H1 (cell line): ENCODE results near the gene CHI3L2. TPM values are rescaled to one million over a fixed set of nuclear protein-coding genes. Genes with fewer than 3 reads are reported as not detected.

Experiments
- BACH1 ChIP-seq: IDR thresholded peaks from 2 replicates; pipeline ENCODE4 v1.6.1; 2012; ENCODE audit warnings: low read length, improper control_type of control experiment
- CHD1 ChIP-seq: IDR thresholded peaks from 2 replicates; pipeline ENCODE4 v1.6.1; 2012; ENCODE audit warnings: low read depth, low read length, improper control_type of control experiment
- CHD7 ChIP-seq: fragments of 300-600 bp; sonication (generic); IDR thresholded peaks from 2 replicates; pipeline ENCODE4 v1.7.1; 2012; ENCODE audit warnings: low read length, moderate library complexity, mild to moderate bottlenecking, inconsistent platforms; ENCODE audit not compliant: insufficient replicate concordance
- CREB1 ChIP-seq: IDR thresholded peaks from 2 replicates; pipeline ENCODE4 v1.6.1; 2012; ENCODE audit warnings: inconsistent platforms
- CTCF ChIP-seq, 3 experiments: IDR thresholded peaks; 1 replicate in 2 of 3; 2 replicates in 1 of 3; pipeline versions ENCODE4 v1.5.1 to v1.6.1; 2011; ENCODE audit warnings: low read length in 3 of 3, mild to moderate bottlenecking in 3 of 3, inconsistent platforms in 2 of 3, low read depth in 1 of 3, moderate library complexity in 1 of 3; ENCODE audit not compliant: insufficient read depth in 1 of 3; ENCODE audit errors: control extremely low read depth in 1 of 3
- HDAC2 ChIP-seq, 2 experiments: fragments of 300-600 bp in 1 of 2; sonication (generic) in 1 of 2; IDR thresholded peaks; 2 replicates each; pipeline ENCODE4 v1.6.1; 2011 to 2012; ENCODE audit warnings: low read depth in 2 of 2, low read length in 2 of 2, mild to moderate bottlenecking in 2 of 2, moderate library complexity in 2 of 2, borderline replicate concordance in 1 of 2, inconsistent platforms in 1 of 2
- POLR2A ChIP-seq, 2 experiments: IDR thresholded peaks; 1 replicate in 1 of 2; 2 replicates in 1 of 2; pipeline ENCODE4 v1.6.1; 2011; ENCODE audit warnings: low read depth in 2 of 2, low read length in 2 of 2, mild to moderate bottlenecking in 2 of 2; ENCODE audit errors: control extremely low read depth in 1 of 2
- YY1 ChIP-seq: IDR thresholded peaks from 2 replicates; pipeline ENCODE4 v1.6.1; 2011; ENCODE audit warnings: low read depth, mild to moderate bottlenecking, low read length
- polyA plus RNA-seq, 7 experiments: library from polyadenylated mRNA; depleted of rRNA in 3 of 7; stranded (reverse) in 5 of 7; unstranded in 2 of 7; fragments of >200 nt in 5 of 7; fragments of 200-250 nt in 2 of 7; gene quantifications; 1 replicate in 5 of 7; 2 replicates in 1 of 7; 4 replicates in 1 of 7; pipeline versions ENCODE4 v1.2.1 to v1.2.3, GENCODE V29; 2011 to 2013; ENCODE audit warnings: missing spikeins in 2 of 7, mixed read lengths in 2 of 7
- total RNA-seq: library from RNA; stranded (reverse); fragmentation: NEBNext Ultra II Directional; extraction: Animal tissue kit (Norgen Biotek cat#: 25700); gene quantifications from 2 replicates; pipeline ENCODE4 v1.2.1, GENCODE V29; 2021

CHI3L2 gene
- total and polyA plus RNA-seq, 2 of the 8 experiments (the other 6 are each of a cell fraction or from before 2014, with no cell fraction given), result not detected

GRCh38 chr1:111192658-111193519, 34.6 kb upstream of the CHI3L2 start (continued):
- TF ChIP-seq CHD7, result no peak
- no peak for TF ChIP-seq CREB1
- no peak for TF ChIP-seq CTCF (IDR thresholded peaks at IDR 0.05; ENCODE audit: control extremely low read depth in 1 of 3, insufficient read depth in 1 of 3, low read depth in 1 of 3, low read length in 3 of 3)
- TF ChIP-seq YY1, result no peak
- no peak for TF ChIP-seq CHD1
- no peak for TF ChIP-seq BACH1
- TF ChIP-seq HDAC2 (IDR thresholded peaks at IDR 0.05; ENCODE audit: borderline replicate concordance in 1 of 2, low read depth in 2 of 2, low read length in 2 of 2), result no peak
- no peak for TF ChIP-seq POLR2A (IDR thresholded peaks at IDR 0.05; ENCODE audit: control extremely low read depth in 1 of 2, low read depth in 2 of 2, low read length in 2 of 2)
